Mesendoderm (in vitro differentiated cells): Measurements from ENCODE around the gene HS6ST1.
"Not testable (repeated sequence)": the region's sequence is repeated elsewhere in the genome, so short reads cannot be mapped to it uniquely, and the experiment has no call there.

Experiments used
- DNase-seq: peaks from one replicate; pipeline ENCODE4 v3.0.0; 2013
- H2AK5ac ChIP-seq: 2 replicates; pipeline ENCODE4 v1.6.1; 2013; ENCODE audit warnings: low read length, inconsistent platforms
- H2BK120ac ChIP-seq: 2 replicates; pipeline ENCODE4 v1.6.1; 2013; ENCODE audit warnings: low read depth, mild to moderate bottlenecking, low read length, moderate library complexity, mixed read lengths
- H2BK15ac ChIP-seq: replicated peaks from 2 replicates; pipeline ENCODE4 v1.6.1; 2013; ENCODE audit warnings: low read depth, mild to moderate bottlenecking, moderate library complexity
- H2BK5ac ChIP-seq: 2 replicates; pipeline ENCODE4 v1.6.1; 2013; ENCODE audit warnings: low read length, inconsistent platforms
- H3K18ac ChIP-seq: 2 replicates; pipeline ENCODE4 v1.6.1; 2013; ENCODE audit warnings: mild to moderate bottlenecking, low read length, mixed read lengths
- H3K23ac ChIP-seq: one replicate; pipeline ENCODE4 v1.6.1; 2013; ENCODE audit warnings: low read length
- H3K27ac ChIP-seq: 2 replicates; pipeline ENCODE4 v1.5.1; 2013; ENCODE audit warnings: low read depth, mild to moderate bottlenecking, inconsistent platforms, low read length, moderate library complexity
- H3K27me3 ChIP-seq: 2 replicates; pipeline ENCODE4 v1.6.1; 2013; ENCODE audit warnings: low read length, control low read depth, mild to moderate bottlenecking, inconsistent platforms; ENCODE audit not compliant: insufficient read depth, poor library complexity
- H3K36me3 ChIP-seq: 2 replicates; pipeline ENCODE4 v1.6.1; 2013; ENCODE audit warnings: low read length, inconsistent platforms; ENCODE audit not compliant: control insufficient read depth, insufficient read depth
- H3K4ac ChIP-seq: one replicate; pipeline ENCODE4 v1.6.1; 2013; ENCODE audit warnings: low read depth, mild to moderate bottlenecking, low read length, moderate library complexity
- H3K4me1 ChIP-seq: 2 replicates; pipeline ENCODE4 v1.6.1; 2013; ENCODE audit warnings: low read depth, low read length, inconsistent platforms; ENCODE audit not compliant: control insufficient read depth
- H3K4me2 ChIP-seq: 2 replicates; pipeline ENCODE4 v1.6.1; 2013; ENCODE audit warnings: low read length
- H3K4me3 ChIP-seq: 2 replicates; pipeline ENCODE4 v1.5.1; 2013; ENCODE audit warnings: mild to moderate bottlenecking, low read length
- H3K56ac ChIP-seq: one replicate; pipeline ENCODE4 v1.6.1; 2013; ENCODE audit warnings: low read length
- H3K79me1 ChIP-seq: 2 replicates; pipeline ENCODE4 v1.6.1; 2013; ENCODE audit warnings: low read length, inconsistent platforms
- H3K79me2 ChIP-seq: 2 replicates; pipeline ENCODE4 v1.6.1; 2013; ENCODE audit warnings: mild to moderate bottlenecking, low read length; ENCODE audit not compliant: control insufficient read depth, insufficient read depth
- H3K9ac ChIP-seq: 2 replicates; pipeline ENCODE4 v1.6.1; 2013; ENCODE audit warnings: low read length, inconsistent platforms
- H4K5ac ChIP-seq: one replicate; pipeline ENCODE4 v1.6.1; 2013; ENCODE audit warnings: low read length
- H4K8ac ChIP-seq: one replicate; pipeline ENCODE4 v1.6.1; 2013; ENCODE audit warnings: low read depth, mild to moderate bottlenecking, control low read depth, low read length, moderate library complexity
- WGBS: extraction: QIAGEN DNeasy Blood & Tissue Kit; methylation state at CpG from one replicate; pipeline ENCODE4 v1.1.7; 2013; ENCODE audit warnings: low lambda C conversion rate, missing lambda C conversion rate; ENCODE audit not compliant: insufficient coverage; ENCODE audit errors: extremely low coverage; 5-methylcytosine and 5-hydroxymethylcytosine counted together

HS6ST1 gene

DNA sequence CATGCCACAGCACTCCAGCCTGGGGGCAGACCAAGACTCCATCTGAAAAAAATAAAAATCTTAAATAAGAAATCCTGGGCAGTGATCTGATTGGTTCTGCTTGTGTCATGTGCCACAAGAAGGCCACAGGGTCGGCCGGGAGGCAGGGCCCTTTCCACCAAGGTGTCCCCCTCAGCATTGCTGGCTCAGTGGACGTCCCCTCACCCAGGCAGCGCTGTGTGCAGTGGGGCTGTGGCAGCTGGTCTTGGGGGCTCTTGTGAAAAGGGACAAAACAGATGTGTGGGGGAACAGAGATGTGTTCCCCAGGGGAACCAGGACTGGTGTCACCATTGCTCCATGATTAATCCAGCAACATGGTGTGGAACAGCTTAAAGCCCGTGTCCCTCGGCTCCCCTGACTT, 60.5 kb downstream of the HS6ST1 start:
- peak overlapping the region; percentile 82 for H2AK5ac ChIP-seq
- H3K79me2 ChIP-seq: no peaks in the 10 kb centered on the region
- no peak overlapping the region for H3K4me2 ChIP-seq
- no peak overlapping the region for H2BK120ac ChIP-seq
- no peak overlapping the region for H3K4me3 ChIP-seq
- H3K27ac ChIP-seq: no peak overlapping the region
- no peak overlapping the region for H3K4ac ChIP-seq
- no peak overlapping the region for H4K8ac ChIP-seq
- no peak overlapping the region for H3K18ac ChIP-seq
- no peaks in the 10 kb centered on the region for H3K36me3 ChIP-seq
- no peak overlapping the region for H4K5ac ChIP-seq
- H3K23ac ChIP-seq: no peak overlapping the region
- H3K56ac ChIP-seq: no peak overlapping the region
- H2BK15ac ChIP-seq: no peak overlapping the region
- no CpG with 5 or more reads among the region's 6 CpGs for WGBS
- no peak overlapping the region for H3K9ac ChIP-seq
- no peak for DNase-seq
- no peak overlapping the region for H2BK5ac ChIP-seq
- H3K79me1 ChIP-seq: no peaks in the 10 kb centered on the region
- H3K27me3 ChIP-seq: no peaks in the 10 kb centered on the region
- peaks cover 7% of the 10 kb centered on the region for H3K4me1 ChIP-seq

DNA sequence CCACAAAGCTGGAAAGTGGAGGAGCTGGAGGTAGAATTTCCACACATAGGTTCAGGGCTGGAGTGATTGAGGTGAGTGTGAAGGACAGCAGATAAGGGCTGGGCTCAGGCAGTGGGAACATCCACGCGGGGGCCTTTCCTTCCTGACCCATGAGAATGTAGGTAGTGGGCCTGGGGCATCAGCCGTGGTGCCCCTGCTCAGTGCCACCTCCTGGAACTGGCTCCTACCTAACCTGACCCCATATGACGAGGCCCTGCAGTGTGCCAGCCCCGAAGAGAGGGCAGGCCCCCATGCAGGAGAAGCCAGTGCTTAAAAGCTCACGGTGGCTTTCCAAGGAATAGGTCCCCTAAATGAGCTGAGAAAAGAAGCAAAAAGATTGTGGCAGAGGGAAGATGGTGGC, 66.2 kb downstream of the HS6ST1 start:
- Histone ChIP-seq H2BK15ac (no peak overlapping the region), H3K27me3 (no peaks in the 10 kb centered on the region), H3K4me2 (no peak overlapping the region), H3K79me1 (no peaks in the 10 kb centered on the region), H3K36me3 (no peaks in the 10 kb centered on the region), H3K4me3 (no peak overlapping the region), H3K9ac (no peak overlapping the region), H3K23ac (no peak overlapping the region), H4K5ac (no peak overlapping the region), H2AK5ac (no peak overlapping the region), H3K4me1 (no peaks in the 10 kb centered on the region), H4K8ac (no peak overlapping the region), H3K56ac (peak overlapping the region; percentile 25), H3K18ac (no peak overlapping the region), H2BK120ac (no peak overlapping the region), H3K27ac (no peak overlapping the region), H3K79me2 (no peaks in the 10 kb centered on the region), H2BK5ac (no peak overlapping the region), H3K4ac (no peak overlapping the region)
- WGBS: no CpG with 5 or more reads among the region's 6 CpGs
- no peak for DNase-seq

DNA sequence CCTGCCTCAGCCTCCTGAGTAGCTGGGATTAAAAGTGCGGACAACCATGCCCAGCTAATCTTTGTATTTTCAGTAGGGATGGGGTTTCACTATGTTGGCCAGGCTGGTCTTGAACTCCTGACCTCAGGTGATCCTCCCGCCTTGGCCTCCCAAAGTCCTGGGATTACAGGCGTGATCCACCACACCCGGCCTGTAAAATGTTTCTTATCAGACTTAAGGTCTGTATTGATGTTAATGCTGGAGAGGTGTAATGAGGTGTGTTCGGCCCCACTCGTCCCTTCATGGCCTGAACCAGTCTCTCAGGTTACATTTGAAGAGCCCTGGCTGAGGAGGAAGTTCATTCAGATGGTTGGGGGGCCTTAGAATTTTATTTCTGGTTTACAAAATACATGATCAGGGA, 66.6 kb downstream of the HS6ST1 start:
- not testable (repeated sequence) for H2AK5ac ChIP-seq, H3K79me1 ChIP-seq, H3K27me3 ChIP-seq, H3K4ac ChIP-seq, H3K4me3 ChIP-seq, H2BK5ac ChIP-seq, H2BK120ac ChIP-seq, H3K4me2 ChIP-seq, H3K4me1 ChIP-seq, H4K8ac ChIP-seq, H3K27ac ChIP-seq, H3K56ac ChIP-seq, DNase-seq, H3K9ac ChIP-seq, H2BK15ac ChIP-seq, H3K36me3 ChIP-seq, H3K79me2 ChIP-seq, H4K5ac ChIP-seq, H3K23ac ChIP-seq, H3K18ac ChIP-seq
- WGBS: no CpG with 5 or more reads among the region's 6 CpGs

DNA sequence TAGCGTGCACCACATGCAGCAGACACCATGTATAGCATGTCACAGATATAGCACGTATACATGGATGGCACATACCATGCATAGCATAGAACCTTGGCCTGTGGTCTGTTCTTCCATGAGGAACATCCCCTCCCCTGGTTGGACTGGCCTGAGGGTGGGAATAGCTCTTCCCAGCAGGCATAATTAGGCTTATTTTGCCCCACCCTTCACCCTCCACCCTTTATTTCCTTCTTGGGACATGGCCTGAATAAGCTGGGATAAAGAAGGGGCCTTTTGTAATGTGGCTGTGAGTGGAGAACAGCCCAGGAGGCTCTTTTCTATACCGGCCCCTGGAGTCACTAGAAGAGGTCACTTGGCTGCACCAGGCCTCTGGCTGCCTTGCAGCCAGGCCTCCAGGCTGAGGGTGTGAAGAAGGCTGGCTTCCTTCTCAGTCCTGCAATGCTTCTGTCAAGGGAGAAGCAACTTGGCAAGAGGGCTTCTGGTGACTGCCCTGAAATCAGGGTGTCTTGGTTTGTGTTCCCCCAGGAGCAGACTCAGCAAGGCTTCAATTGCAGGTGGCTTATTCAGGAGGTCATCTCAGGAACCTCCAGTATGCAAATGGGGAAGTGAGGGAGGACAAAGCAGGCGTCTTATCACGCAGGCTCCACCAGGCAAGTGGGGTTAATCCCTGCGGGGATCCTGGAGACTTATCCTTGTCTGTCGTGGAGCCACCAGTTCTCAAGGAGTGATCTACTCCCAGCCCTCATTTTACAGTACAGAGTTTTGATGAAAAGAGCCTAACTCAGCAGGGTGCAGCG, 68.2 kb downstream of the HS6ST1 start:
- no peaks in the 10 kb centered on the region for H3K79me2 ChIP-seq
- no peak overlapping the region for H4K5ac ChIP-seq
- no peak overlapping the region for H3K27ac ChIP-seq
- no peak overlapping the region for H3K4me3 ChIP-seq
- H2AK5ac ChIP-seq: no peak overlapping the region
- no peak overlapping the region for H3K18ac ChIP-seq
- DNase-seq: peak; percentile 43
- H3K4me1 ChIP-seq: no peaks in the 10 kb centered on the region
- H3K36me3 ChIP-seq: no peaks in the 10 kb centered on the region
- no peak overlapping the region for H4K8ac ChIP-seq
- H2BK15ac ChIP-seq: no peak overlapping the region
- no peak overlapping the region for H3K23ac ChIP-seq
- H3K27me3 ChIP-seq: no peaks in the 10 kb centered on the region
- H2BK5ac ChIP-seq: no peak overlapping the region
- no peak overlapping the region for H3K4me2 ChIP-seq
- H3K4ac ChIP-seq: no peak overlapping the region
- no peak overlapping the region for H2BK120ac ChIP-seq
- H3K79me1 ChIP-seq: no peaks in the 10 kb centered on the region
- WGBS: no CpG with 5 or more reads among the region's 8 CpGs
- H3K9ac ChIP-seq: no peak overlapping the region
- no peak overlapping the region for H3K56ac ChIP-seq

DNA sequence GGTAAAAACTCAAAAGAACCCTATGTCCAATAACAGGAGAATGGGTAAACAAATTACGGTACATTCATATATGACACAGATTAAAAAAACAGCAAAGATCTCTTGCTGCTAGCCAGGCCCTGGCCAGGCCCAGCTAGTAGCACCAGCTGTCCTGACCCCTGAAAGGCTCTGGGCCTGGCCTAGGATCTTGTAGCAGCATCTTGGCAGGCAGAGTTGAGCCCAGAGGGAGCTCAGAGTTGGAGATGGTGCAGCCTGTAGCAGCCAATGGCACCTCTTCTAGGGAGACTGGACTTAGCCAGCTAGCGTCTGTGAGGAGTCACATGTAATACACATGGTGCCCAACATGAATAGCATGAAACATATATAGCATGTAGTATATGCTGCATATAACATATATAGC, 69.1 kb downstream of the HS6ST1 start:
- Histone ChIP-seq H3K4me3 (no peak overlapping the region), H2BK5ac (no peak overlapping the region), H3K36me3 (no peaks in the 10 kb centered on the region), H3K23ac (no peak overlapping the region), H3K79me2 (no peaks in the 10 kb centered on the region), H3K4ac (no peak overlapping the region), H4K8ac (no peak overlapping the region), H2AK5ac (no peak overlapping the region), H3K4me2 (no peak overlapping the region), H3K56ac (no peak overlapping the region), H3K27ac (no peak overlapping the region), H2BK120ac (no peak overlapping the region), H3K4me1 (no peaks in the 10 kb centered on the region), H3K79me1 (no peaks in the 10 kb centered on the region), H4K5ac (no peak overlapping the region), H2BK15ac (no peak overlapping the region), H3K9ac (no peak overlapping the region), H3K18ac (no peak overlapping the region), H3K27me3 (no peaks in the 10 kb centered on the region)
- no peak for DNase-seq
- no CpG with 5 or more reads among the region's 2 CpGs for WGBS

DNA sequence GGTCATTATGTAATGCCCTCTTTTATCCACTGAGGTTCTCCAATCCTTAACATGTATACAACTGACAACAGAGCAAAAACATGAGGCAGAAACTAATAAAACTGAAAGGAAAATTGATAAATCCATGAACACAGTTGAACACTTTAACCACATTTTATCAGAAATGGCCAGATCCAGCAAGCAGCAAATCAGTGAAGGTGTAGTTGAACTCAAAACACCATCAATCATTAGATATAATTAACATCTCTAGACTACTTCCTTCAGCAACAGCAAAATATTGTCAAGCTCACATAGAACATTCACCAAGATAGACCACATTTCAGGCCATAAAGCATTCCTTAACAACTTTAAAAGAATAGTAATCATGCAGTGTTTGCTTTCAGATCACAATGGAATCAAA, 72.9 kb downstream of the HS6ST1 start:
- no peaks in the 10 kb centered on the region for H3K27me3 ChIP-seq
- DNase-seq: no peak

More for the DNA sequence above, 72.9 kb downstream of the HS6ST1 start:
- H3K79me2 ChIP-seq: no peaks in the 10 kb centered on the region
- no peak overlapping the region for H3K4me2 ChIP-seq
- peaks cover 4% of the 10 kb centered on the region for H3K4me1 ChIP-seq
- H2BK5ac ChIP-seq: no peak overlapping the region
- no peaks in the 10 kb centered on the region for H3K36me3 ChIP-seq
- no peaks in the 10 kb centered on the region for H3K79me1 ChIP-seq
- H4K8ac ChIP-seq: no peak overlapping the region
- H3K4me3 ChIP-seq: no peak overlapping the region
- no peak overlapping the region for H3K23ac ChIP-seq
- H3K4ac ChIP-seq: no peak overlapping the region
- H2BK120ac ChIP-seq: no peak overlapping the region
- no peak overlapping the region for H2BK15ac ChIP-seq
- no peak overlapping the region for H4K5ac ChIP-seq
- H3K27ac ChIP-seq: no peak overlapping the region
- H3K18ac ChIP-seq: no peak overlapping the region
- no peak overlapping the region for H3K9ac ChIP-seq
- H3K56ac ChIP-seq: no peak overlapping the region
- H2AK5ac ChIP-seq: no peak overlapping the region
